Measurements from ENCODE around the gene MAB21L4. TPM values are rescaled to one million over a fixed set of nuclear protein-coding genes. Genes with fewer than 3 reads are reported as not detected.

MAB21L4 gene
- total and polyA plus RNA-seq, 2 donors from 2014 or later, result 6.1 to 28.5 TPM

GRCh38 chr2:240876035-240876474 lies 19.9 kb downstream of the MAB21L4 start:
- Histone ChIP-seq H3K9me3 (ENCODE audit: control insufficient read depth in 2 of 3, insufficient read depth in 1 of 3, low read length in 3 of 3) (no peaks in the 10 kb centered on the region), H3K9ac (ENCODE audit: low read length in 3 of 3) (no peak overlapping the region), H3K4me3 (ENCODE audit: low read length in 3 of 3) (no peak overlapping the region), H3K36me3 (ENCODE audit: control insufficient read depth in 2 of 3, insufficient read depth in 3 of 3, low read length in 3 of 3) (no peaks in the 10 kb centered on the region), H3K27ac (ENCODE audit: low read depth in 2 of 2, low read length in 2 of 2) (peak overlapping the region in 1 of 2 donors; percentile 53), H3K27me3 (ENCODE audit: control insufficient read depth, insufficient read depth, low read length) (no peaks in the 10 kb centered on the region), H3K4me1 (ENCODE audit: control insufficient read depth in 2 of 3, insufficient read depth in 2 of 3, low read depth in 1 of 3, low read length in 3 of 3) (peaks cover 0 to 13% (median 0%) of the 10 kb centered on the region in 3 donors)
- no peak for FAIRE-seq
- TF ChIP-seq CTCF (IDR thresholded peaks at IDR 0.05; ENCODE audit: borderline replicate concordance, extremely low read depth, insufficient read depth), result no peak
- peak in 2 of 5 donors; percentile 30 to 47 for DNase-seq
- intact Hi-C loops (cut with DNase I), result no loop called here

- Histone ChIP-seq H3K9ac (ENCODE audit: low read length in 3 of 3) (no peak overlapping the region), H3K4me1 (ENCODE audit: control insufficient read depth in 2 of 3, insufficient read depth in 2 of 3, low read depth in 1 of 3, low read length in 3 of 3) (peaks cover 0 to 13% (median 0%) of the 10 kb centered on the region in 3 donors), H3K36me3 (ENCODE audit: control insufficient read depth in 2 of 3, insufficient read depth in 3 of 3, low read length in 3 of 3) (no peaks in the 10 kb centered on the region), H3K27ac (ENCODE audit: low read depth in 2 of 2, low read length in 2 of 2) (peak overlapping the region in 1 of 2 donors; percentile 53), H3K9me3 (ENCODE audit: control insufficient read depth in 2 of 3, insufficient read depth in 1 of 3, low read length in 3 of 3) (no peaks in the 10 kb centered on the region), H3K27me3 (ENCODE audit: control insufficient read depth, insufficient read depth, low read length) (no peaks in the 10 kb centered on the region), H3K4me3 (ENCODE audit: low read length in 3 of 3) (no peak overlapping the region)
- TF ChIP-seq CTCF (IDR thresholded peaks at IDR 0.05; ENCODE audit: borderline replicate concordance, extremely low read depth, insufficient read depth), result no peak
- intact Hi-C loops (cut with DNase I), result no loop called here
- FAIRE-seq, result no peak
- DNase-seq, result peak in 2 of 5 donors; percentile 26 to 52
Observed at GRCh38 chr2:240875228-240876034, 20.5 kb downstream of the MAB21L4 start.

GRCh38 chr2:240874715-240875227 lies 21.2 kb downstream of the MAB21L4 start:
- no peak overlapping the region for H3K4me3 ChIP-seq (ENCODE audit: low read length in 3 of 3)
- DNase-seq, result peak in 1 of 5 donors; percentile 54
- H3K27me3 ChIP-seq (ENCODE audit: control insufficient read depth, insufficient read depth, low read length), result no peaks in the 10 kb centered on the region
- TF ChIP-seq CTCF (IDR thresholded peaks at IDR 0.05; ENCODE audit: borderline replicate concordance, extremely low read depth, insufficient read depth), result no peak
- intact Hi-C loops (cut with DNase I), result no loop called here
- FAIRE-seq, result no peak
- H3K4me1 ChIP-seq (ENCODE audit: control insufficient read depth in 2 of 3, insufficient read depth in 2 of 3, low read depth in 1 of 3, low read length in 3 of 3), result peaks cover 0 to 13% (median 0%) of the 10 kb centered on the region in 3 donors
- no peaks in the 10 kb centered on the region for H3K9me3 ChIP-seq (ENCODE audit: control insufficient read depth in 2 of 3, insufficient read depth in 1 of 3, low read length in 3 of 3)
- no peaks in the 10 kb centered on the region for H3K36me3 ChIP-seq (ENCODE audit: control insufficient read depth in 2 of 3, insufficient read depth in 3 of 3, low read length in 3 of 3)
- peak overlapping the region; percentile 8 to 65 for H3K27ac ChIP-seq (ENCODE audit: low read depth in 2 of 2, low read length in 2 of 2)
- H3K9ac ChIP-seq (ENCODE audit: low read length in 3 of 3), result no peak overlapping the region

All from kidney (tissue), 14 donors.